Stomach (tissue), 9 donors: ENCODE data around the gene RSPO1. TPM values are rescaled to one million over a fixed set of nuclear protein-coding genes. Genes with fewer than 3 reads are reported as not detected.

ENCODE experiments used
- DNase-seq, 2 donors: peaks; one replicate each; pipeline versions ENCODE4 v3.0.0 to v3.0.0-alpha.2; 2013 to 2019
- H3K27ac ChIP-seq, 5 donors: fragments of 200-600 bp in 4 of 5; sonication (generic) in 4 of 5; one replicate each; pipeline ENCODE4 v1.5.1; 2013 to 2019; ENCODE audit warnings: mild to moderate bottlenecking in 1 of 5, moderate library complexity in 1 of 5
- H3K27me3 ChIP-seq, 3 donors: fragments of 200-600 bp; sonication (generic); one replicate each; pipeline ENCODE4 v1.5.1; 2017 to 2019; ENCODE audit warnings: mixed run types in 1 of 3
- H3K36me3 ChIP-seq, 4 donors: fragments of 200-600 bp; sonication (generic); 1 replicate in 3 of 4; 2 replicates in 1 of 4; pipeline ENCODE4 v1.5.1; 2016 to 2019
- H3K4me1 ChIP-seq, 4 donors: fragments of 200-600 bp; sonication (generic); one replicate each; pipeline ENCODE4 v1.5.1; 2016 to 2019
- H3K4me3 ChIP-seq, 4 donors: fragments of 200-600 bp; sonication (generic) in 3 of 4; one replicate each; pipeline ENCODE4 v1.5.1; 2016 to 2019; ENCODE audit warnings: mild to moderate bottlenecking in 1 of 4
- H3K9me3 ChIP-seq, 4 donors: fragments of 200-600 bp; sonication (generic); one replicate each; pipeline ENCODE4 v1.5.1; 2016 to 2019
- EP300 ChIP-seq: sonication (generic); formaldehyde crosslinking; IDR thresholded peaks from one replicate; pipeline ENCODE4 v1.6.1; 2017; ENCODE audit warnings: antibody characterized with exemption
- POLR2A ChIP-seq, 4 donors: fragments of 450-650 bp; IDR thresholded peaks; one replicate each; pipeline ENCODE4 v1.6.1; 2016; ENCODE audit warnings: antibody characterized with exemption in 4 of 4, control low read depth in 2 of 4, mild to moderate bottlenecking in 1 of 4, moderate library complexity in 1 of 4
- POLR2AphosphoS5 ChIP-seq, 3 donors: sonication (generic); formaldehyde crosslinking; IDR thresholded peaks; one replicate each; pipeline ENCODE4 v1.6.1; 2016; ENCODE audit warnings: antibody characterized with exemption in 3 of 3
- WGBS, 5 donors: extraction: QIAGEN DNeasy Blood & Tissue Kit in 3 of 5; methylation state at CpG; one replicate each; pipeline versions ENCODE4 v1.1.5 to v1.1.7; 2013 to 2018; 5-methylcytosine and 5-hydroxymethylcytosine counted together
- intact Hi-C: fragments of 100-400 bp; cut with DNase I; formaldehyde crosslinking; loops from one replicate; pipeline ENCODE4 v1.15.1; 2023; ENCODE audit warnings: low total_unique reads
- polyA plus RNA-seq, 3 donors: library from polyadenylated mRNA; stranded (reverse); fragments of 200-250 nt; gene quantifications; one replicate each; pipeline ENCODE4 v1.2.3, GENCODE V29; 2013
- total RNA-seq, 5 donors: library from RNA; depleted of rRNA; stranded (reverse); fragments of >200 nt; gene quantifications; one replicate each; pipeline versions ENCODE4 v1.1.0 to v1.2.3, GENCODE V29; 2014 to 2016
- TF ChIP-seq, protein P1 (sequence below), 7 experiments: fragments of 450-650 bp in 4 of 7; fragments of 200-600 bp in 3 of 7; sonication (generic) in 3 of 7; IDR thresholded peaks; one replicate each; pipeline ENCODE4 v1.5.1; 2016 to 2019; ENCODE audit warnings: antibody characterized with exemption in 7 of 7, control low read depth in 2 of 7, mild to moderate bottlenecking in 1 of 7
- donor health status: healthy with polysubstance abuse.
- donor health status: Bipolar disorder and iron deficiency.
- donor health status: healthy.

The RSPO1 gene
- total and polyA plus RNA-seq, 8 donors, result 0.50 to 5.8 (median 1.4) TPM

DNA sequence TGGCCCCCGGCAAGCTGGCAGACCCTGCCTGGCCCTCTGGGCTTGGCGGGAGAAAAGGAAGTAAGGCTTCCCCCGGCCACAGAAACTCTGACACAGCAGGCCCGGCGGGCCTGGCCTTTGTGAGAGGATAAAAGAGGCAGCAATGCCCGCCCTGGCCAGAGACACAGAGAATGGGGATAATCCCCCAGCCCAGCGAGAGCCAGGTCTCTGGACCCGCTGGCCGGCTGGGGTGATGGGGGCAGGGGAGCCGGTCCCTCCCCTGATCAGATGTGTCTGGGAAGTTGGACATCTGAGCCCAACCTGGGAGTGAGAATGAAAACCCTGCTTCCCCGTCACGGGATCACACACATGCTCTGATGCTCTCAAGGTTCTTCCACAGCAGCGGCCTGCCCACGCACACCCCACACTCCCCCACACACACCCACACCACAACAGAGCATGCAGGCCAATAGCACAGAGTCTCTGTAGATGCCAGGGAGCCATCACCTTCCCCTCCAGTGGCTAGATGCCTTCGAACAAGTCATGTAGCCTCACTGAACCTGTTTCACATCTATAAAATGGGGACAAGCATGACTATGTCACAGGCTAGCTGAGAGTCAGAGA lies 4.2 kb downstream of the RSPO1 start:
- Histone ChIP-seq H3K4me3 (no peak overlapping the region), H3K36me3 (no peaks in the 10 kb centered on the region), H3K4me1 (peaks cover 7 to 25% (median 21%) of the 10 kb centered on the region in 4 donors), H3K9me3 (no peaks in the 10 kb centered on the region), H3K27ac (no peak overlapping the region), H3K27me3 (peaks cover 13 to 96% (median 72%) of the 10 kb centered on the region in 3 donors)
- no peak for DNase-seq
- intact Hi-C loops, result no loop called here
- WGBS, 5 donors, result 29 to 41% (median 38%) methylated on average over 14 to 15 of the region's 15 CpGs
- TF ChIP-seq, protein P1, sequence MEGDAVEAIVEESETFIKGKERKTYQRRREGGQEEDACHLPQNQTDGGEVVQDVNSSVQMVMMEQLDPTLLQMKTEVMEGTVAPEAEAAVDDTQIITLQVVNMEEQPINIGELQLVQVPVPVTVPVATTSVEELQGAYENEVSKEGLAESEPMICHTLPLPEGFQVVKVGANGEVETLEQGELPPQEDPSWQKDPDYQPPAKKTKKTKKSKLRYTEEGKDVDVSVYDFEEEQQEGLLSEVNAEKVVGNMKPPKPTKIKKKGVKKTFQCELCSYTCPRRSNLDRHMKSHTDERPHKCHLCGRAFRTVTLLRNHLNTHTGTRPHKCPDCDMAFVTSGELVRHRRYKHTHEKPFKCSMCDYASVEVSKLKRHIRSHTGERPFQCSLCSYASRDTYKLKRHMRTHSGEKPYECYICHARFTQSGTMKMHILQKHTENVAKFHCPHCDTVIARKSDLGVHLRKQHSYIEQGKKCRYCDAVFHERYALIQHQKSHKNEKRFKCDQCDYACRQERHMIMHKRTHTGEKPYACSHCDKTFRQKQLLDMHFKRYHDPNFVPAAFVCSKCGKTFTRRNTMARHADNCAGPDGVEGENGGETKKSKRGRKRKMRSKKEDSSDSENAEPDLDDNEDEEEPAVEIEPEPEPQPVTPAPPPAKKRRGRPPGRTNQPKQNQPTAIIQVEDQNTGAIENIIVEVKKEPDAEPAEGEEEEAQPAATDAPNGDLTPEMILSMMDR (IDR thresholded peaks at IDR 0.05), result no peak
- TF ChIP-seq POLR2AphosphoS5 (IDR thresholded peaks at IDR 0.05) (no peak), EP300 (no peak), POLR2A (IDR thresholded peaks at IDR 0.05) (no peak)

DNA sequence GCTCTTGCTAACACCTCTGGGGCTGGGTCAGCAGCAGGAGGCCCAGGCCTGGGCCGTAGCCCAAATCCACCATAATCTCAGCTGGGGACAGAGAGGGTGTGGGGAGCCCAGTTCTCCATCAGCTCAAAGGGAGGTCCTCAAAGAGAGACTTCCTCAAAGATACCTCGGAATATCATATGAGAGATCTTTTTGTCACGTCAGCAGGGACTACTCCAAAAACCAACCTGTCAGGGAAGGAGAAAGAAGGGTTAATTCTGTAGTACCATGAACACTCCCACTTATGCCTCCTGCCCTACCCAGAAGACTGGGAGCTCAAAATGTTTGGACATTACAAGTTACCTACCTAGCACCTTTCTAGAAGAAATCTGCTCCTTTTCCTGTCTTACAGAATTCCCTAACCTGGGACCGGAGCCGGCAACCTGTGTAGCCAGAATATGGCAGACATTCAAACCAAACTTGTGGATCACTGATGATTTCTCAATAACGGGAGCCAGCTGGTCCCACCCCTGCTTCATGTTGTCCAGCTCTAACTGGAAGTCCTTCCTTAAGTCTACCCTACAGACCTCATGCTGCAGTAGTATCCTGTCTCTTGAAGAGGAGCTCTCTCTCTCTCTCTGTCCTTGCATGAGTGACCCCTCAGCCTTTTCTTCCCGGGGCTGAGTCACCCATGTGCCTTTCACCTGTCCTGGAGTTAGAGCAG lies 4.8 kb downstream of the RSPO1 start:
- peaks cover 12 to 96% (median 66%) of the 10 kb centered on the region in 3 donors for H3K27me3 ChIP-seq
- H3K9me3 ChIP-seq, result no peaks in the 10 kb centered on the region
- no peak overlapping the region for H3K27ac ChIP-seq
- no peak for DNase-seq
- WGBS, 5 donors, result 51 to 57% (median 56%) methylated on average over 7 of the region's 7 CpGs
- peaks cover 6 to 20% (median 17%) of the 10 kb centered on the region in 4 donors for H3K4me1 ChIP-seq
- H3K4me3 ChIP-seq, result no peak overlapping the region
- no peak for TF ChIP-seq POLR2A (IDR thresholded peaks at IDR 0.05)
- TF ChIP-seq, protein P1 (IDR thresholded peaks at IDR 0.05), result no peak
- TF ChIP-seq POLR2AphosphoS5 (IDR thresholded peaks at IDR 0.05), result no peak
- TF ChIP-seq EP300, result no peak
- intact Hi-C loops, result no loop called here
- H3K36me3 ChIP-seq, result no peaks in the 10 kb centered on the region

DNA sequence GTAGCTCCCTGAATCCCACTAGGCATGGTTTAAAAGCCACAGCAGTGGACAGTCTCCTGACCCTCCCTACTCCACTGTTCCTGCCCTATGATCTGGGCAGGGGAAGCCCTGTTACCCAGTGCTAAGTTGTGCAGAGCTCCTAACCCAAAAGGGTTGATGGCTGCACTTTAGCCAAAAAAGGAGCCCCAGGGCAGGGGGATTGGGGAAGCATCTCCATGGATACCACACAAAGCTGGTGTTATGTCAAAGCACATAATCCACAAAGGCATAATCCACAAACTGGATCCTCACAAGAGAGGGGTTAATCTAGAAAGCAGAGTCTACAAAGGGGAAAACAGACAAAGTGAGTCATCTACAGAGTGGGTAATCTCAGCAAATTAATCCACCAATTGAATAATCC lies 5.7 kb downstream of the RSPO1 start:
- no peak overlapping the region for H3K4me3 ChIP-seq
- intact Hi-C loops, result no loop called here
- H3K27ac ChIP-seq, result no peak overlapping the region
- peaks cover 0 to 11% (median 9%) of the 10 kb centered on the region in 4 donors for H3K4me1 ChIP-seq
- no peaks in the 10 kb centered on the region for H3K36me3 ChIP-seq
- peaks cover 7 to 96% (median 58%) of the 10 kb centered on the region in 3 donors for H3K27me3 ChIP-seq
- no peaks in the 10 kb centered on the region for H3K9me3 ChIP-seq
- DNase-seq, result no peak
- TF ChIP-seq, protein P1 (IDR thresholded peaks at IDR 0.05), result no peak
- TF ChIP-seq POLR2AphosphoS5 (IDR thresholded peaks at IDR 0.05) (no peak), POLR2A (IDR thresholded peaks at IDR 0.05) (no peak), EP300 (no peak)

DNA sequence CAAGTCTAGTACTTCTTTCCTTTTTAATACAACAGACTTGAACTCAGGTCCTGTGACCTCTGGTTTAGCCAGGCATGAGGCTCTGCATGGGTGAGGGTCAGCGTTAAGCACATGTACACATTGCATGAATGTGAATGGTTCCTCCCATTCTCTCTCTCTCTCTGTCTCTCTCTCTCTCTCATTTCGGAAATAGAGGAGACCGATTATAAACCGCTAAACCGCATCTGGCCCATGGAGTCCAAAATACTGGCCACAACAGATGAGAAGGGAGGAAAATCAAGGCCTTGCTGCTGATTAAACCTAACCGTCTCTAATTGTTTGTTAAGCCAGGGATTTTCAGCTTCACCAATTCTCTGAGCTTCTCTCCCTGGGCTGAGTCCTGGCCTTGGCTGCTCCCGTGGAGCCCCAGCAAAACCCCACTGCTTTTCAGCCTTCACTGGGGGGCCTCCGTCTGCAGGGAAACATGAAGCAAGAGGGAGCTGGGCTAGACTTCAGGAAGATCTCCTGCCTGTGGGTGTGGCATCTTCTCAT lies 6.6 kb downstream of the RSPO1 start:
- WGBS, 5 donors, result 71 to 81% (median 77%) methylated on average over 8 of the region's 8 CpGs
- H3K27ac ChIP-seq, result no peak overlapping the region
- intact Hi-C loops, result no loop called here
- H3K9me3 ChIP-seq, result no peaks in the 10 kb centered on the region
- no peaks in the 10 kb centered on the region for H3K36me3 ChIP-seq
- H3K4me3 ChIP-seq, result no peak overlapping the region
- H3K27me3 ChIP-seq, result peaks cover 2 to 96% (median 49%) of the 10 kb centered on the region in 3 donors
- no peak for DNase-seq
- H3K4me1 ChIP-seq, result peaks cover 0 to 2% (median under 1%) of the 10 kb centered on the region in 4 donors
- TF ChIP-seq POLR2A (IDR thresholded peaks at IDR 0.05) (no peak), EP300 (no peak)
